ENCODE data around the gene ZBTB7C.

The ZBTB7C gene

DNA sequence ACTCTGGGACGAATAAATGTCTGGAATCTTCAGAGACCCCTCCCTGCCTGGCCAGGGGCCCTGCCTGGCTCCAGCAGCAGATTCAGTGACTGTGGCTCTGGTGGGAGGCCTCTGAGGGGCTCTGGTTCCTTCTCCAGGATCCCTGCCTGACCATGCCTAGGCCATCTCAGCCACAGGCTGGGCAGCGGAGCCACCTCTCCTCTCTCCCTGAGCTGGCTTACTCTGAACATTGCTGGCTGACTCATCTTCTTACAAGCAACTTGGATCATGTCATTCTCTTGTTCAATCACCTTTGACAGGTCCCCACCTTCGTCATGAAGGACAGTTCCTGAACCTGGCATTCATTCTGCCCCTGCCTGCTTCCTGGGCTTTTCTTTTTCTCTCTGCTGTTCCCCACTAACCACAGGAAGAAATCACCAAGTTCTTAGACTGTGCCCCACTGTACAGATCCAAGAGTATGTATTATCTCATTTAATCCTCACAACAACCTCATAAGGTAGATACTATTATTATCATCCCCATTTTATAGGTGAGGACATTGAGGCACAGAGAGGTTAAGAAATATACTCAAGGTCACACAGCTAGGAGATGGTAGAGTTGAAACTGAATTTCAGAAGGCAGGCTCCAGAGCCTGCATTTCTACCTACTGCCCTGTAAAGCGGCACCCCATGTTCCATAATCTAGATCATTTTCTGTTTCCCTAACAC, 323.2 kb downstream of the ZBTB7C start:
- DNase-seq (ENCODE audit: low read depth, low spot score) = no peak
- H3K4me3 ChIP-seq (ENCODE audit: low read depth, low read length) = no peak overlapping the region
- in situ Hi-C loops (cut with HindIII; ENCODE audit: low sequenced_read_pairs) = no loop called here
- TF ChIP-seq, protein P1, sequence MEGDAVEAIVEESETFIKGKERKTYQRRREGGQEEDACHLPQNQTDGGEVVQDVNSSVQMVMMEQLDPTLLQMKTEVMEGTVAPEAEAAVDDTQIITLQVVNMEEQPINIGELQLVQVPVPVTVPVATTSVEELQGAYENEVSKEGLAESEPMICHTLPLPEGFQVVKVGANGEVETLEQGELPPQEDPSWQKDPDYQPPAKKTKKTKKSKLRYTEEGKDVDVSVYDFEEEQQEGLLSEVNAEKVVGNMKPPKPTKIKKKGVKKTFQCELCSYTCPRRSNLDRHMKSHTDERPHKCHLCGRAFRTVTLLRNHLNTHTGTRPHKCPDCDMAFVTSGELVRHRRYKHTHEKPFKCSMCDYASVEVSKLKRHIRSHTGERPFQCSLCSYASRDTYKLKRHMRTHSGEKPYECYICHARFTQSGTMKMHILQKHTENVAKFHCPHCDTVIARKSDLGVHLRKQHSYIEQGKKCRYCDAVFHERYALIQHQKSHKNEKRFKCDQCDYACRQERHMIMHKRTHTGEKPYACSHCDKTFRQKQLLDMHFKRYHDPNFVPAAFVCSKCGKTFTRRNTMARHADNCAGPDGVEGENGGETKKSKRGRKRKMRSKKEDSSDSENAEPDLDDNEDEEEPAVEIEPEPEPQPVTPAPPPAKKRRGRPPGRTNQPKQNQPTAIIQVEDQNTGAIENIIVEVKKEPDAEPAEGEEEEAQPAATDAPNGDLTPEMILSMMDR (IDR thresholded peaks at IDR 0.05; ENCODE audit: low read depth, low read length) = no peak

DNA sequence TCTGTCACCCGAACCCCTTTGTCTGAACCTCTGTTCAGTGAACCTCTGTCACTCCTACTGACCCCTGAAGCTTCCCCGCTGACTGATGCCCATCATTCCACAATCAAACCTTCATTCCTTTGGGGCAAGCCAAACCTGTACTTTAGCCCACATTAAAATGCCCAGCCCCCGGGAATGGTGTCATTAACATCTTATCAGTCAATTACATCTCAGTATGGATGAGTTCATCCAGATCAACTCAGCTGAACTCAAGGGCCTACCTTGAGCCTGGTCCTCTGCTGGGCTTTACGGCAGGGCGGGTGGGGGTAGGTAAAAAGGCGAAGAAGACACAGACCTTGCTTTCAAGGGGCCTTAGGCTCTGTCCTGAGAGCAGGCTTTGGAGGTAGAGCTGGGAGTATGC, 324.3 kb downstream of the ZBTB7C start:
- in situ Hi-C loops (cut with HindIII; ENCODE audit: low sequenced_read_pairs) = no loop called here
- no peak for DNase-seq (ENCODE audit: low read depth, low spot score)
- TF ChIP-seq, protein P1 (IDR thresholded peaks at IDR 0.05; ENCODE audit: low read depth, low read length) = no peak
- no peak overlapping the region for H3K4me3 ChIP-seq (ENCODE audit: low read depth, low read length)

DNA sequence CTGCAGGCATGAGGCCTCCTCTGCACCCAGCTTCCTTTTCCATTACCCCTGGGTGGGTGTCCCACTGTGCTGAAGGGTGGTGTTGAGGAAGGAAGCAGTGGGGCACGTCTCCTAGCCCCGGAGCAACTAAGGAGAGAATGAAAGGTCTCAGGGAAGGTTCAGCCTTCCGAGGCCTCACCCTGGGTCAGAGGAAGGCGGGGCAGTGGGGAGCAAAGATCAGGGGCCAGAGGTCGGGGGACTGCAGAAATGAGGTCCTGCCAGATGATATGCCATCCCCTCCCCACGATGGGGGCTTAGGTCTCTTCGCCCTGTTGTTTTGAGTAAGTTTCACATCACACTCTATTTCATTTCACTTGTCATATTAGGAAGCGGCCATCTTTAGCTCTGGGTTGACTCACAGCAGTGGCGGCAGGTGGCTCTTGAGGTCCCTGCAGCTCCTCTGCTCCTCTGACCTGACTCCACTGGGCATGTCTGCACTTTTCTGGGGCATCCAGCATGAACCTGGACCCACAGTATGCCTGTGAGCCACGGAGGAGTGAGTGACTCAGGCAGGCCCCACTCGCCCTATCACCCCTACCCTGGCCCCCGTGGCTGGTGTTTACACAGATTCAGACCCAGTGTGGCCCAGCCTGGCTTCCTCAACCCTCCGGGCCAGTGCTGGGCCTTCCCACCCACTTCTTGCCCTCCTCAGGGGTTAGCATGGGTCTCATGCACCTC, 325.0 kb downstream of the ZBTB7C start:
- in situ Hi-C loops (cut with HindIII; ENCODE audit: low sequenced_read_pairs) = no loop called here
- no peak for DNase-seq (ENCODE audit: low read depth, low spot score)
- H3K4me3 ChIP-seq (ENCODE audit: low read depth, low read length) = no peak overlapping the region
- TF ChIP-seq, protein P1 (IDR thresholded peaks at IDR 0.05; ENCODE audit: low read depth, low read length) = no peak

DNA sequence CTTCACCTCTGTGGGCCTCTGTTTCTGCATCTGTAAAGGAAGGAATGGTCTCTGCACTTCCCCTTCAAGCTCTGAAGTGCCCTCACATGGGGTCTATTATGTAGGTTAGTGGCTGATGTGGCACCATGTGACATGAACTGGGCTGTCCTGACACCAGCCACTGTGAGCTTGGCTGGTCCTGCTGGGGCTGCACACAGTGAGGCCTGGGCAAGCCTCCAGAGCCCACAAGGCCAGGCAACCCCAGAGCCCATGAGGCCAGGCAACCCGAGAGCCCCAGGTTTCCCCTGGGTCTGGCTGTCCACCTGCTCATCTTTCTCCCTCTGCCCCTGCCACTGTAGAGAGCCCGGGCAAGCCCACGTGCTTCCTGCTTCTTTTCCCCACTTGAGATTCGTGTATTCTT, 328.6 kb downstream of the ZBTB7C start:
- DNase-seq (ENCODE audit: low read depth, low spot score) = no peak
- H3K4me3 ChIP-seq (ENCODE audit: low read depth, low read length) = no peak overlapping the region
- in situ Hi-C loops (cut with HindIII; ENCODE audit: low sequenced_read_pairs) = no loop called here
- TF ChIP-seq, protein P1 (IDR thresholded peaks at IDR 0.05; ENCODE audit: low read depth, low read length) = no peak

DNA sequence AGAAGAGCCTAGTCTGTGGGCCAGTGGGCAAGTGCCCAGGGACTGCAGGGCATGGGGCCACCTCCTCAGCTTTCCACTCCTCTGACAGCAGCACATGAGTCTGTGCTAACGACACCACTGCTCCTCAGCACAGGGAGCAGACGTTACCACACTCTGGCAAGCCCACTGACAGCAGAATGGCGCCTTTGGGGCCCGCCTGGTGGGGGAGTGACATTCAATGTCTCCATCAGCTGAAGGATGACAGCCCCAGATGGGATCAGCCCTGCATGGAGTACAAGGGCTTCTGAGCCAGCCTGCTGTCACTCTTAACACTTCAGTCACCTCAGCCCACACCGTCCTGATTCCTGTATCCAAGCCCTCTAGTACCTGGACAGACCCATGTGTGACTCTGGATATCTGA, 329.3 kb downstream of the ZBTB7C start:
- in situ Hi-C loops (cut with HindIII; ENCODE audit: low sequenced_read_pairs) = no loop called here
- no peak for DNase-seq (ENCODE audit: low read depth, low spot score)
- H3K4me3 ChIP-seq (ENCODE audit: low read depth, low read length) = no peak overlapping the region
- TF ChIP-seq, protein P1 (IDR thresholded peaks at IDR 0.05; ENCODE audit: low read depth, low read length) = no peak

DNA sequence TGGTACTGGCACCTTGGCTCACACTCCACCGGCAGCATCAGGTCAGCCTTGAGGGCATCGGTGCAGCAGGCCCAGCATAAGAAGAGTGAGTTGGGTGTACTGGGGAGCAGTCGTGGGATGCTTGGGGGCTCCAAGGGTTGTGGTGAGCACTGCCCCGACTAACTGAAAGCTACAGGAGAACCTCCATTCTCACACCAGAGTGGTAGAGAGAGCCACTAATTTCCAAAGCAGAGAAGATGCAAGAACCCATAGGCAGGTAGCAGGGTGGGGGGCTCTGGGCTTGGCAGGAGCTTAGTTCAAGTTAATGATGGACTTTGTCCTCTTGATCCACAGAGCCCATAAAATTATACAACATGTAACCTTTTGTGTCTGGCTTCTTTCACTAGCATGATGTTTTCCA, 330.7 kb downstream of the ZBTB7C start:
- in situ Hi-C loops (cut with HindIII; ENCODE audit: low sequenced_read_pairs) = no loop called here

More for the DNA sequence above, 330.7 kb downstream of the ZBTB7C start:
- H3K4me3 ChIP-seq (ENCODE audit: low read depth, low read length) = no peak overlapping the region
- TF ChIP-seq, protein P1 (IDR thresholded peaks at IDR 0.05; ENCODE audit: low read depth, low read length) = no peak
- DNase-seq (ENCODE audit: low read depth, low spot score) = no peak
